Calu3 (cell line): Measurements from ENCODE around the gene ATP5ME. TPM values are rescaled to one million over a fixed set of nuclear protein-coding genes. Genes with fewer than 3 reads are reported as not detected.

Experiments used
- BruUV-seq: library from RNA; stranded (reverse); fragments of 400-500 nt; replicated peaks from 2 replicates; lab custom pipeline; 2021; lab: Mats Ljungman, UMichigan
- CTCF ChIA-PET: fragments of 300-600 bp; sonication (Branson Sonifier 250); formaldehyde crosslinking; loops from one replicate; lab custom pipeline; 2022; ENCODE audit warnings: antibody characterized with exemption; lab: Charles Lee
- DNase-seq: peaks from one replicate; pipeline ENCODE4 v3.0.0; 2022
- H3K27ac Mint-ChIP-seq: one replicate; pipeline ENCODE4 v1.8.0; 2022; ENCODE audit warnings: mixed read lengths; ENCODE audit not compliant: unreplicated experiment
- H3K27me3 Mint-ChIP-seq: one replicate; pipeline ENCODE4 v1.8.0; 2022; ENCODE audit warnings: mixed read lengths; ENCODE audit not compliant: unreplicated experiment
- H3K36me3 Mint-ChIP-seq: one replicate; pipeline ENCODE4 v1.8.0; 2022; ENCODE audit warnings: mild to moderate bottlenecking, moderate library complexity, mixed read lengths; ENCODE audit not compliant: insufficient read depth, unreplicated experiment
- H3K4me1 Mint-ChIP-seq: one replicate; pipeline ENCODE4 v1.8.0; 2022; ENCODE audit warnings: mild to moderate bottlenecking, low read depth, mixed read lengths; ENCODE audit not compliant: unreplicated experiment
- H3K4me3 Mint-ChIP-seq: one replicate; pipeline ENCODE4 v1.8.0; 2022; ENCODE audit warnings: mild to moderate bottlenecking, low read depth, moderate library complexity, mixed read lengths; ENCODE audit not compliant: unreplicated experiment
- H3K9me3 Mint-ChIP-seq: one replicate; pipeline ENCODE4 v1.8.0; 2022; ENCODE audit warnings: low read depth, mixed read lengths; ENCODE audit not compliant: unreplicated experiment
- CTCF ChIP-seq: fragments of 200-600 bp; IDR thresholded peaks from one replicate; pipeline ENCODE4 v1.8.0; 2022; ENCODE audit warnings: antibody characterized with exemption; ENCODE audit not compliant: unreplicated experiment
- intact Hi-C: fragments of 100-400 bp; cut with micrococcal nuclease; formaldehyde crosslinking; loops from one replicate; pipeline ENCODE4 v1.10.0; 2022; ENCODE audit not compliant: unreplicated experiment
- total RNA-seq: library from RNA; stranded (reverse); gene quantifications from 2 replicates; pipeline ENCODE4 v1.2.3, GENCODE V29; 2022

ATP5ME gene
- total RNA-seq, 1 experiment from 2014 or later, result 124 TPM

- H3K36me3 Mint-ChIP-seq, result peaks cover 7% of the 10 kb centered on the region
- BruUV-seq, result no TSS peak
Observed at GRCh38 chr4:633406-633805, 40.7 kb downstream of the ATP5ME start.

GRCh38 chr4:632926-633325, 41.1 kb downstream of the ATP5ME start:
- Mint-ChIP-seq H3K27ac (no peak overlapping the region), H3K4me1 (no peaks in the 10 kb centered on the region), H3K27me3 (no peaks in the 10 kb centered on the region), H3K36me3 (peaks cover 7% of the 10 kb centered on the region), H3K4me3 (no peak overlapping the region), H3K9me3 (peaks cover 16% of the 10 kb centered on the region)
- CTCF ChIA-PET, result no interaction called here
- TF ChIP-seq CTCF, result no peak
- DNase-seq, result no peak
- BruUV-seq, result no TSS peak
- intact Hi-C loops, result no loop called here

More at GRCh38 chr4:633406-633805, 40.7 kb downstream of the ATP5ME start:
- no peak for DNase-seq
- Mint-ChIP-seq H3K27me3 (no peaks in the 10 kb centered on the region), H3K4me1 (no peaks in the 10 kb centered on the region), H3K27ac (no peak overlapping the region), H3K9me3 (peaks cover 16% of the 10 kb centered on the region), H3K4me3 (no peak overlapping the region)
- intact Hi-C loops, result no loop called here
- CTCF ChIA-PET, result no interaction called here
- no peak for TF ChIP-seq CTCF

- intact Hi-C loops, result no loop called here
- H3K36me3 Mint-ChIP-seq, result peaks cover 7% of the 10 kb centered on the region
- peaks cover 16% of the 10 kb centered on the region for H3K9me3 Mint-ChIP-seq
- H3K4me1 Mint-ChIP-seq, result no peaks in the 10 kb centered on the region
- BruUV-seq, result no TSS peak
- TF ChIP-seq CTCF, result no peak
- H3K4me3 Mint-ChIP-seq, result no peak overlapping the region
- H3K27ac Mint-ChIP-seq, result no peak overlapping the region
- no peak for DNase-seq
- CTCF ChIA-PET, result no interaction called here
- H3K27me3 Mint-ChIP-seq, result no peaks in the 10 kb centered on the region
Observed at GRCh38 chr4:632196-632790, 41.8 kb downstream of the ATP5ME start.

GRCh38 chr4:630656-631055, 43.4 kb downstream of the ATP5ME start:
- intact Hi-C loops, result no loop called here
- Mint-ChIP-seq H3K4me1 (no peaks in the 10 kb centered on the region), H3K36me3 (peaks cover 7% of the 10 kb centered on the region), H3K27me3 (no peaks in the 10 kb centered on the region), H3K4me3 (no peak overlapping the region), H3K27ac (no peak overlapping the region), H3K9me3 (peaks cover 16% of the 10 kb centered on the region)
- no peak for DNase-seq
- CTCF ChIA-PET, result no interaction called here
- TF ChIP-seq CTCF, result no peak
- no TSS peak for BruUV-seq
